Fibroblast of pulmonary artery (primary cell): ENCODE data around the gene ATP8B1.

Source experiments
- DNase-seq: peaks from one replicate; pipeline ENCODE4 v3.0.0-alpha.2; 2010; ENCODE audit warnings: low read depth
- H3K4me3 ChIP-seq: replicated peaks from 2 replicates; pipeline ENCODE4 v1.5.1; 2011; ENCODE audit warnings: low read depth, mild to moderate bottlenecking, control low read depth, low read length, moderate library complexity
- TF ChIP-seq, protein P1 (sequence below): IDR thresholded peaks from 2 replicates; pipeline ENCODE4 v1.5.1; 2011; ENCODE audit warnings: mild to moderate bottlenecking, control low read depth, low read length, inconsistent platforms; ENCODE audit errors: missing control alignments

Gene ATP8B1

DNA sequence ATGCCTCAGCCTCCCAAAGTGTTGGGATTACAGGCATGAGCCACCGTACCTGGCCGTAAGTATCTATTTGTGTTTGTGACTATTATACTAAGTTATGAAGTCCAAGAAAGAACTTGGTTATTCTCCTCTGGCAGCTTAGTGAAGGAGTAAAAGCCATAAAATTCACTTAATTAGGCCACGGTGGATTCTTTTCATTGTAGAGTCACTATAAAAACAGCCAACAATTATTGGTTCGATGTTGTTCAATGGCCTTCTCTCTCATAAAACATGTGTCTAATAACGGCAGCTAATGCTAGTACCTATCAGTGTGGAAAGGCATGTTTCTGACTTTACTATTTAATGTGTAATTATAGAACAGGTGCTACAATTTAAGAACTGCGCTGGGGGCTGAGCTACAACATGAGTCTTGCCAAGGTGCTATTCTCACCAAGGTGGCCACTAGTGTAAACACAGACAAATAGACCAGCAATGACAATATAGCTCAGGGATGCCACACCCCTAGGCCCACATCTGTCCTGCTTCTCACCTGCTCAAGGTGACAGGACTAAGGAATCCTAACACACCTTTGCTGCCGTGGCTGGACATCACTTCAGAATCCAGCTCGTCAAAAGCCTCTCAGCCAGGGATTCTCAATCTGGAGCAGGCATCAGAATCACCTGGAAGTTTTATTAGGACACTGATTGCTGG, 17.2 kb downstream of the ATP8B1 start:
- DNase-seq = no peak
- TF ChIP-seq, protein P1, sequence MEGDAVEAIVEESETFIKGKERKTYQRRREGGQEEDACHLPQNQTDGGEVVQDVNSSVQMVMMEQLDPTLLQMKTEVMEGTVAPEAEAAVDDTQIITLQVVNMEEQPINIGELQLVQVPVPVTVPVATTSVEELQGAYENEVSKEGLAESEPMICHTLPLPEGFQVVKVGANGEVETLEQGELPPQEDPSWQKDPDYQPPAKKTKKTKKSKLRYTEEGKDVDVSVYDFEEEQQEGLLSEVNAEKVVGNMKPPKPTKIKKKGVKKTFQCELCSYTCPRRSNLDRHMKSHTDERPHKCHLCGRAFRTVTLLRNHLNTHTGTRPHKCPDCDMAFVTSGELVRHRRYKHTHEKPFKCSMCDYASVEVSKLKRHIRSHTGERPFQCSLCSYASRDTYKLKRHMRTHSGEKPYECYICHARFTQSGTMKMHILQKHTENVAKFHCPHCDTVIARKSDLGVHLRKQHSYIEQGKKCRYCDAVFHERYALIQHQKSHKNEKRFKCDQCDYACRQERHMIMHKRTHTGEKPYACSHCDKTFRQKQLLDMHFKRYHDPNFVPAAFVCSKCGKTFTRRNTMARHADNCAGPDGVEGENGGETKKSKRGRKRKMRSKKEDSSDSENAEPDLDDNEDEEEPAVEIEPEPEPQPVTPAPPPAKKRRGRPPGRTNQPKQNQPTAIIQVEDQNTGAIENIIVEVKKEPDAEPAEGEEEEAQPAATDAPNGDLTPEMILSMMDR = no peak
- no peak overlapping the region for H3K4me3 ChIP-seq

DNA sequence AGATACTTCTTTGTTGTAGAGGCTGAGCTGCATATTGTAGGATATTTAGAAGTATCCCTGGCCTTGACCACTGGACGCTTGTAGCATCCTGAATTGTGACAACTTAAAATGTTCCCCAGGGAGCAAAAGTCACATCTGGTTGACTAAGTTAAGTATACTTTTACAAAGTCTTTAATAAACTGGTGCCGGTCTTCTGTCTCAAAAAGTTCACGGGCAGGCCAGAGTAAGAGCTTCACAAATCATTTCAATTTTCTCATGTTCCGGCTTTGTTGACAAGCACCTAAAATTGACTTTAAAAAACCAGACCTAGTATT, 18.4 kb downstream of the ATP8B1 start:
- no peak overlapping the region for H3K4me3 ChIP-seq
- TF ChIP-seq, protein P1 = no peak
- no peak for DNase-seq

DNA sequence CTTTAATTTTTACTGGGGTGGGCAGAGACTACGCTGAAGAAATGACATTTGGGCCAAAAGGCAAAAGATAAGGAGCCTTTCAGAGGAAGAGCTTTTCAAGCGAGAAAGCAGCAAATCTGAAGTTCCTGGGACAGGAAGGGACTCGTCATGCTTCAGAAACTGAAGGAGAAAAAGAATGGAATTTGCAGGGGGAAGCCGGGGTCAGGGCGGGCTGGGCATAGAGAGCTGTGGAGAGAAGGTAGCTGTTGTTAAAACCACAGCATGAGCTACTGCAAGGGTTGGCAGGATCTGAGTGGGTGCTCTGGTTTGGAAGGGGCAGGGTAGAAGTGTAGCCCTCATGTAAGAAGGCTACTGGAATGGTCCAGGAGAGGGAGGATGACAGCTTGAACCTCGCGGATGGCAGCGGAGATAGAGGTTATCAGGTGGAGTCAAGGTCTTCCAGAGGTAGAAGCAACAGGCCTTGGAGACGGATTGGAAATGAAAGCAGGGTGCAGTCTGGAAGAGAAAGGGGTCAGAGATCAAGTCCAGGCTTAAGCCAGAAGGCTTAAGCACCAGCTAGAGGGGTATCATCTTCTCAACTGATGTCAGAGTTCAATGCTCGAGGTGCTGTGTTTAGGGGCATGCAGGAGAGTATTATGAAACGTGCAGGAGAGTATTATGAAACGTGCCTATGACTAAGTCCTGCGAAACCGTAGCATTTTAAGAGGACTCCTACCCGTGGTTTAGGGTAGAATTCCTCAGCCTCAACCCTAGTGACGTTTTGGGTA, 18.9 kb downstream of the ATP8B1 start:
- TF ChIP-seq, protein P1 = no peak
- peak; percentile 92 for DNase-seq
- H3K4me3 ChIP-seq = no peak overlapping the region

DNA sequence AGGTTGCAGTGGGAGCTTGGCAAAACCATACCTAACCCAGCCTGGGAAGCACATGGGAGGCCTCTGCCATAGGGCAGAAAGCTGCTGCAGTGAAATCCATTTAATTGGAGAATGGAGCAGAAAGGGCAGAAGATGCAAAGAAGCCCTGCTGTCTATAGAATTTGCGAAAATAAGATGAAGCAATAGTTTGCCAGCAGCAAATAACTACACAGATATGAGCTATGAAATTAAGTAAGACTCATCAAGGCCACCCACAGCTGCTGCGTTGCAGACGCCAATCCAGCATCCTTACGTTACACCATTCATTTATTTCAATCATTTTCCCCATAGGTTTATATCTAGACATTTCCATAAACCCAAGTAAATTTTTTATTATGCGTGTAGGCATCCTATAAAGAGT, 21.1 kb downstream of the ATP8B1 start:
- TF ChIP-seq, protein P1 = no peak
- no peak for DNase-seq
- no peak overlapping the region for H3K4me3 ChIP-seq

DNA sequence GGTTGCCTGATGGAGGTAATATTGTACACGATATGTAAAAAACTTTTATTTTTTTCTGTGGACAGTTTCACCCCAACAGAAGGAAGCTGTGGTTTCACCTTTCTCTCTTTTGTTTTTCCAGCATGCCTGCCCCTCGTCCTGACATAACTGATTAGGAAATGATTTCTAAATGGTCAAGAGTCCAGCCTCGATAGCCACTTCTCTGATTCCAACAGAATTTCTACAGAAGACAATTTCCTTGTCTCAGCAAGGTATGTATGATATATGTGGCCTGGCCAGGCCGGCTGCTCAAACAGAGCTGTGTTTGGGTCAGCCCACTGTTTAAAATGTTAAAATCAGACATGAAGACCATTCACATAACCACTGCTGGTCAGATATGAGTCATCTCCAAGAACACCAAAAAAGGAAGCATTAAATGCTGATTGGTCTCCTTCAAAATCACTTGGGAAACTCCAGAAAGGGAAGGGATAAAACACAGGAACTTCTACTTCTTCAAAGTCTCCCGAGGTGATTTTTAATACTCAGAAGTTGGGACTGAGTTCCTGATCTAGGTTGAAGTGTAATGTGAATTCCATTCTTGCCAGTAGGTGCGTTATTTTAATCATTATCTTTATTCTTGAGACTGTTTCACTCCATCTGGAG, 22.3 kb downstream of the ATP8B1 start:
- peak; percentile 92 for DNase-seq
- TF ChIP-seq, protein P1 = no peak
- peak overlapping the region; percentile 30 for H3K4me3 ChIP-seq

DNA sequence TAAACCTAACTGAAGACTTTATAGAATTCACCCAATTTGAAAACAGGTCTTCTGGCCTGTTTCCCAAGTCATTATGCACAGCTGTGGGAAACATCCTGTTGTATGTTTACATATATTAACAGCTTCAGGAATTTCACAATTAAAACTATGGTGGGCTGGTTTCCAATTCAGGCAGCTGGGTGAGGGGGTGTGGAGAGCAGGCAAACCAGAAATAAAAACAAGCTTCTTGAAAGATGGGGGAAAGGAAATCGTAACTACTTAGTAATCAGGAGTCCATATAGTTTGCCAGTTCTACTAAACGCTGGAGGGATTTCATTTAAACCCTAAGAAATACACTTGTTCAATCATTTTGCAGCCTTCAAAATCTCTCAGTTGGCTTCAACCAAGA, 22.8 kb downstream of the ATP8B1 start:
- TF ChIP-seq, protein P1 = no peak
- DNase-seq = peak; percentile 75
- peak overlapping the region; percentile 30 for H3K4me3 ChIP-seq
